ENCODE data around the gene CTBP1.
"Not testable (repeated sequence)": the region's sequence is repeated elsewhere in the genome, so short reads cannot be mapped to it uniquely, and the experiment has no call there.

Gene CTBP1

GRCh38 chr4:1248245-1249147 lies at the start of gene CTBP1:
CTBP1 (minus strand) TSS chr4:1249130; CDS start chr4:1241331, 7,799 bp downstream.
- intact Hi-C loops (cut with DNase I), result loop anchor here (1.0 to 10.0 kb wide), 3 partner anchors 40 to 99 kb away; partner anchors contain the start of genes MAEA and UVSSA
- peak in 39 of 42 donors; percentile 38 to 88 (median 73) for DNase-seq

GRCh38 chr4:1298461-1298860 lies 49.5 kb upstream of the CTBP1 start:
- peak in 1 of 42 donors; percentile 19 for DNase-seq
- intact Hi-C loops (cut with DNase I), result no loop called here

- DNase-seq, result peak in 7 of 42 donors; percentile 5 to 33 (median 15)
- intact Hi-C loops (cut with DNase I), result no loop called here
These were observed 48.8 kb upstream of the CTBP1 start for GRCh38 chr4:1297456-1298325.

- peak in 4 of 42 donors; percentile 8 to 20 (median 14) for DNase-seq
- intact Hi-C loops (cut with DNase I), result no loop called here
These were observed 48.1 kb upstream of the CTBP1 start for GRCh38 chr4:1297023-1297395.

- DNase-seq, result peak in 2 of 42 donors; percentile 13 to 16
- intact Hi-C loops (cut with DNase I), result no loop called here
These were observed 47.5 kb upstream of the CTBP1 start for GRCh38 chr4:1296324-1297022.

GRCh38 chr4:1295405-1296055 lies 46.6 kb upstream of the CTBP1 start:
- peak in 1 of 42 donors; percentile 12 for DNase-seq
- intact Hi-C loops (cut with DNase I), result no loop called here

GRCh38 chr4:1294891-1295290 lies 46.0 kb upstream of the CTBP1 start:
- intact Hi-C loops (cut with DNase I), result no loop called here
- peak in 1 of 42 donors; percentile 37 for DNase-seq

- intact Hi-C loops (cut with DNase I), result no loop called here
- peak in 1 of 42 donors; percentile 25 for DNase-seq
These were observed 45.5 kb upstream of the CTBP1 start for GRCh38 chr4:1294424-1294823.

GRCh38 chr4:1293991-1294390 lies 45.1 kb upstream of the CTBP1 start:
- no peak for DNase-seq
- intact Hi-C loops (cut with DNase I), result no loop called here

GRCh38 chr4:1293531-1293941 lies 44.6 kb upstream of the CTBP1 start:
- no peak for DNase-seq
- intact Hi-C loops (cut with DNase I), result no loop called here

- intact Hi-C loops (cut with DNase I), result not testable (repeated sequence)
- peak in 2 of 42 donors; percentile 25 to 34 for DNase-seq
These were observed 43.7 kb upstream of the CTBP1 start for GRCh38 chr4:1292703-1293011.

- intact Hi-C loops (cut with DNase I), result no loop called here
- peak in 1 of 42 donors; percentile 31 for DNase-seq
These were observed 43.2 kb upstream of the CTBP1 start for GRCh38 chr4:1291996-1292702.

- intact Hi-C loops (cut with DNase I), result no loop called here
These were observed 42.2 kb upstream of the CTBP1 start for GRCh38 chr4:1291091-1291490.

GRCh38 chr4:1290165-1290977 lies 41.4 kb upstream of the CTBP1 start:
- intact Hi-C loops (cut with DNase I), result no loop called here
- peak in 2 of 42 donors; percentile 31 to 44 for DNase-seq

More at GRCh38 chr4:1291091-1291490, 42.2 kb upstream of the CTBP1 start:
- DNase-seq, result peak in 1 of 42 donors; percentile 36

- intact Hi-C loops (cut with DNase I), result loop anchor here (2.0 kb wide), 2 partner anchors 41 to 57 kb away; partner anchors contain the start of genes CTBP1 and UVSSA
- DNase-seq, result peak; percentile 94 to 99 (median 98)
These were observed 40.6 kb upstream of the CTBP1 start, which contains the start of gene MAEA for GRCh38 chr4:1289207-1290164. MAEA (plus strand) TSS chr4:1289891; CDS start chr4:1289914, 23 bp downstream.

- intact Hi-C loops (cut with DNase I), result loop anchor here (2.0 kb wide), 2 partner anchors 40 to 58 kb away; partner anchors contain the start of genes CTBP1 and UVSSA
- peak in 1 of 42 donors; percentile 18 for DNase-seq
These were observed 39.9 kb upstream of the CTBP1 start for GRCh38 chr4:1288786-1289185.

Data from head of caudate nucleus (tissue), 42 donors.